CD4-positive, alpha-beta T cell (primary cell): Measurements from ENCODE around the gene WDPCP. TPM values are rescaled to one million over a fixed set of nuclear protein-coding genes. Genes with fewer than 3 reads are reported as not detected.
"Not testable (repeated sequence)": the region's sequence is repeated elsewhere in the genome, so short reads cannot be mapped to it uniquely, and the experiment has no call there.

Experiments
- ATAC-seq: fragments of 200-7000 bp; cut with Tn5 transposase; one replicate; pipeline ENCODE4 v1.10.0; 2022; ENCODE audit warnings: mild to moderate bottlenecking; ENCODE audit not compliant: poor library complexity
- CTCF ChIA-PET: fragments of 350-600 bp; sonication (Branson Sonifier 250); formaldehyde crosslinking; loops from one replicate; lab custom pipeline; 2021; ENCODE audit warnings: antibody characterized with exemption, inconsistent platforms; lab: Charles Lee
- POLR2A ChIA-PET: fragments of 350-600 bp; sonication (Branson Sonifier 250); formaldehyde crosslinking; loops from one replicate; lab custom pipeline; 2021; ENCODE audit warnings: antibody characterized with exemption, inconsistent platforms; lab: Charles Lee
- DNase-seq, 14 experiments: peaks; one replicate each; pipeline ENCODE4 v3.0.0-alpha.2; 2013 to 2020; ENCODE audit warnings: mixed read lengths in 2 of 14
- H3K27ac ChIP-seq, 2 donors: one replicate each; pipeline versions ENCODE4 v1.5.1 to v1.7.0; 2013; ENCODE audit warnings: low read length in 2 of 2, low read depth in 1 of 2, mild to moderate bottlenecking in 1 of 2
- H3K27me3 ChIP-seq, 2 experiments: 1 replicate in 1 of 2; 2 replicates in 1 of 2; pipeline versions ENCODE4 v1.6.1 to v1.7.0; 2013; ENCODE audit warnings: low read length in 2 of 2, control low read depth in 1 of 2, mild to moderate bottlenecking in 1 of 2, moderate library complexity in 1 of 2; ENCODE audit not compliant: insufficient read depth in 2 of 2, control insufficient read depth in 1 of 2
- H3K36me3 ChIP-seq: one replicate; pipeline ENCODE4 v1.6.1; 2013; ENCODE audit warnings: low read length, control low read depth; ENCODE audit not compliant: insufficient read depth
- H3K4me1 ChIP-seq: one replicate; pipeline ENCODE4 v1.6.1; 2013; ENCODE audit warnings: low read length, control low read depth; ENCODE audit not compliant: insufficient read depth
- H3K4me3 ChIP-seq: one replicate; pipeline ENCODE4 v1.5.1; 2013; ENCODE audit warnings: mild to moderate bottlenecking, low read length, moderate library complexity
- H3K9me3 ChIP-seq, 2 experiments: 1 replicate in 1 of 2; 2 replicates in 1 of 2; pipeline versions ENCODE4 v1.6.1 to v1.7.0; 2013; ENCODE audit warnings: low read length in 2 of 2, mild to moderate bottlenecking in 2 of 2, control low read depth in 1 of 2, moderate library complexity in 1 of 2; ENCODE audit not compliant: control insufficient read depth in 1 of 2, insufficient read depth in 1 of 2
- H3K27ac Mint-ChIP-seq: one replicate; pipeline ENCODE4 v1.8.0; 2020; ENCODE audit warnings: mixed read lengths
- H3K27me3 Mint-ChIP-seq: one replicate; pipeline ENCODE4 v1.8.0; 2021; ENCODE audit warnings: mixed read lengths
- H3K36me3 Mint-ChIP-seq: one replicate; pipeline ENCODE4 v1.8.0; 2021; ENCODE audit warnings: low read depth, mixed read lengths
- H3K4me1 Mint-ChIP-seq: one replicate; pipeline ENCODE4 v1.8.0; 2021; ENCODE audit warnings: low read depth, mixed read lengths
- H3K4me3 Mint-ChIP-seq: one replicate; pipeline ENCODE4 v1.8.0; 2020; ENCODE audit warnings: mild to moderate bottlenecking, mixed read lengths
- H3K9me3 Mint-ChIP-seq: one replicate; pipeline ENCODE4 v1.8.0; 2020; ENCODE audit warnings: mixed read lengths
- intact Hi-C, 2 experiments: fragments of 100-400 bp; cut with DNase I in 1 of 2; cut with micrococcal nuclease in 1 of 2; formaldehyde crosslinking; loops; one replicate each; pipeline versions ENCODE4 v1.15.1 to v1.9.0; 2023 to 2025; cut with DNase I, micrococcal nuclease
- total RNA-seq, 174 experiments: library from RNA in 2 of 174; stranded (reverse) in 2 of 174; gene quantifications; one replicate each; pipeline ENCODE4 v1.2.3 and lab custom pipeline; 2021 to 2026
- TF ChIP-seq, protein P1 (sequence below): fragments of 200-600 bp; IDR thresholded peaks from one replicate; pipeline ENCODE4 v1.8.0; 2022; ENCODE audit warnings: antibody characterized with exemption, mild to moderate bottlenecking

The WDPCP gene
- total RNA-seq, 2 experiments from 2014 or later = 8.7 to 9.9 TPM

DNA sequence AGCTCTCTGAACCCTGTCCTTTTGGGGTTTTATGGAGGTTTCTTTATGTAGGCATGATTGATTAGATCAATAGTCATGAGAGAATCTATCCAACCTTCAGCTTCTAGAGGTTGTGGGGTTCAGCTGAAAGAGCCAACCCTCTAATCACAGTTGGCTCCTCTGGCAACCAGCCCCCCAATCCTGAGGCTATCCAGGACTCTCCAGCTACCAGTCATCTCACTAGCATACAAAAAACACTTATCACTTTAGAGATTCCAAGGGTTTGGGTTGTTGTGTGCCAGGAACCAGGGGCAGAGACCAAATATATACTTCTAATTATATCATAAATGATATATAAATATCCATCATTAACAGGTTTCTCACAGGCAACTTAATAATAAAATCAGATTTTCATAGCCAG is 11.7 kb downstream of the WDPCP start:
- intact Hi-C loops = no loop called here
- TF ChIP-seq, protein P1, sequence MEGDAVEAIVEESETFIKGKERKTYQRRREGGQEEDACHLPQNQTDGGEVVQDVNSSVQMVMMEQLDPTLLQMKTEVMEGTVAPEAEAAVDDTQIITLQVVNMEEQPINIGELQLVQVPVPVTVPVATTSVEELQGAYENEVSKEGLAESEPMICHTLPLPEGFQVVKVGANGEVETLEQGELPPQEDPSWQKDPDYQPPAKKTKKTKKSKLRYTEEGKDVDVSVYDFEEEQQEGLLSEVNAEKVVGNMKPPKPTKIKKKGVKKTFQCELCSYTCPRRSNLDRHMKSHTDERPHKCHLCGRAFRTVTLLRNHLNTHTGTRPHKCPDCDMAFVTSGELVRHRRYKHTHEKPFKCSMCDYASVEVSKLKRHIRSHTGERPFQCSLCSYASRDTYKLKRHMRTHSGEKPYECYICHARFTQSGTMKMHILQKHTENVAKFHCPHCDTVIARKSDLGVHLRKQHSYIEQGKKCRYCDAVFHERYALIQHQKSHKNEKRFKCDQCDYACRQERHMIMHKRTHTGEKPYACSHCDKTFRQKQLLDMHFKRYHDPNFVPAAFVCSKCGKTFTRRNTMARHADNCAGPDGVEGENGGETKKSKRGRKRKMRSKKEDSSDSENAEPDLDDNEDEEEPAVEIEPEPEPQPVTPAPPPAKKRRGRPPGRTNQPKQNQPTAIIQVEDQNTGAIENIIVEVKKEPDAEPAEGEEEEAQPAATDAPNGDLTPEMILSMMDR = no peak
- H3K36me3 ChIP-seq = no peaks in the 10 kb centered on the region
- no peaks in the 10 kb centered on the region for H3K4me1 ChIP-seq
- no peaks in the 10 kb centered on the region for H3K9me3 ChIP-seq
- Mint-ChIP-seq H3K27ac (no peak overlapping the region), H3K9me3 (no peaks in the 10 kb centered on the region), H3K27me3 (no peaks in the 10 kb centered on the region), H3K4me3 (no peak overlapping the region), H3K36me3 (peaks cover 7% of the 10 kb centered on the region), H3K4me1 (peaks cover 6% of the 10 kb centered on the region)
- DNase-seq (no peak), ATAC-seq (no peak)
- H3K27ac ChIP-seq = no peak overlapping the region
- ChIA-PET POLR2A (interaction anchor here (3.2 kb wide), 1 partner anchor 12 kb away, joined by 15 read pairs; the partner anchor contains the start of genes MDH1 and WDPCP), CTCF (no interaction called here)
- H3K27me3 ChIP-seq = no peaks in the 10 kb centered on the region
- H3K4me3 ChIP-seq = no peak overlapping the region

DNA sequence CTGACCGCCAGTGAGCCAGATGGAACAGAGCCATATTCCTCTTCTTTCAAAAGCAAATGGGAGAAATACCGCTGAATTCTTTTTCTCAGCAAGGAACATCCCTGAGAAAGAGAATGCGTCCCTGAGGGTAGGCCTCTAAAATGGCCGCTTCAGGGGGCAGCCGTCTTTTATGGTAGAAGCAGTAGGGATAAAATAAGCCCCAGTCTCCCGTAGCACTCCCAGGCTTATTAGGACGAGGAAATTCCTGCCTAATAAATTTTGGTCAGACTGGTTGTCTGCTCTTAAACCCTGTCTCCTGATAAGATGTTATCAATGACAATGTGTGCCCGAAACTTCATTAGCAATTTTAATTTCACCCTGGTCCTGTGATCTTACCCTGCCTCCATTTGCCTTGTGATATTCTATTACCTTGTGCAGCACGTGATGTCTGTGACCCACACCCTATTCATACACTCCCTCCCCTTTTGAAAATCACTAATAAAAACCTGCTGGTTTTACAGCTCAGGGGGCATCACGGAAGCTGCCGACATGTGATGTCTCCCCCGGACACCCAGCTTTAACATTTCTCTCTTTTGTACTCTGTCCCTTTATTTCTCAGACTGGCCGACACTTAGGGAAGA is 14.4 kb downstream of the WDPCP start:
- POLR2A ChIA-PET, intact Hi-C loops, ATAC-seq, H3K9me3 Mint-ChIP-seq, H3K9me3 ChIP-seq, CTCF ChIA-PET, H3K4me1 Mint-ChIP-seq, DNase-seq, H3K27ac ChIP-seq, H3K4me1 ChIP-seq, H3K4me3 Mint-ChIP-seq, H3K4me3 ChIP-seq, H3K27ac Mint-ChIP-seq, H3K27me3 Mint-ChIP-seq, H3K36me3 ChIP-seq, H3K27me3 ChIP-seq: not testable (repeated sequence)
- peaks cover 28% of the 10 kb centered on the region for H3K36me3 Mint-ChIP-seq

DNA sequence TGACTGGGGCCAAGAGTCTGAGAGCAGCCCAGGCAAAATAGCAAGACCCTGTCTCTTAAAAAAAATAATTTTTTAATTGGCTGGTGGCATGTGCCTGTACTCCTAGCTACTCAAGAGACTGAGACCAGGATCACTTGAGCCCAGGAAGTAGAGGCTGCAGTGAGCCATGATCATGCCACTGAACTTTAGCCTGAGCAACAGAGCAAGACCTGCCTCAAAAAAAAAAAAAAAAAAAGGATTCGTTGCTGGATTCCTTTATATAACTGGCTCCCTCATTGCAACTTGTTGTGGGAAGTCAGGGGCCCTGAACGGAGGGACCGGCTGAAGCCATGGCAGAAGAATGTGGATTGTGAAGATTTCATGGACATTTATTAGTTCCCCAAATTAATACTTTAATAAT is 15.3 kb downstream of the WDPCP start:
- H3K27ac ChIP-seq, H3K4me3 Mint-ChIP-seq, H3K27ac Mint-ChIP-seq, H3K9me3 Mint-ChIP-seq, intact Hi-C loops, H3K27me3 ChIP-seq, H3K36me3 ChIP-seq, CTCF ChIA-PET, DNase-seq, H3K4me1 ChIP-seq, H3K4me3 ChIP-seq, H3K4me1 Mint-ChIP-seq, H3K27me3 Mint-ChIP-seq, H3K9me3 ChIP-seq, POLR2A ChIA-PET, ATAC-seq: not testable (repeated sequence)
- H3K36me3 Mint-ChIP-seq = peaks cover 34% of the 10 kb centered on the region

DNA sequence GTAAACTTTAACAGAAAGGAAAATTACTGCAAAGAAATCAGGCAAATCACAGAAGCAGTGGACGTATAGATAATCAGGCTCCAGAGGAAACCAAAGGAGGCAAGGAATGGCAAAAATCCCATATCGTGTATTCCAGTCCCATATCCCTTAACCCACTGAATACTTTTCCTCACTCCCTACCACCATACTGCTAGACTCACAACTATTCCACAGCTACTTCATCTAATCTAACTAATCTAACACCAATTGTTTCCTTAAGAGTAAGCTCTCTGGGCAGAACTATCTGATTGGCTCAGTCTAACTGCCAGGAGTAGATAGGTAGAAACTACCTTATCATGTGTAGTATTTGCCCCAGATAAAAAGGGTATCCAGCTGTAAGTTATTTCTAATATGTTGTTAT is 16.3 kb downstream of the WDPCP start:
- ChIA-PET POLR2A (no interaction called here), CTCF (no interaction called here)
- intact Hi-C loops = no loop called here
- Mint-ChIP-seq H3K9me3 (peaks cover 14% of the 10 kb centered on the region), H3K4me3 (no peak overlapping the region), H3K36me3 (peaks cover 44% of the 10 kb centered on the region), H3K4me1 (no peaks in the 10 kb centered on the region), H3K27ac (no peak overlapping the region), H3K27me3 (no peaks in the 10 kb centered on the region)
- DNase-seq = no peak
- H3K4me3 ChIP-seq = no peak overlapping the region
- H3K27me3 ChIP-seq = no peaks in the 10 kb centered on the region
- H3K4me1 ChIP-seq = no peaks in the 10 kb centered on the region
- H3K9me3 ChIP-seq = peaks cover under 1 to 17% of the 10 kb centered on the region in 2 experiments
- H3K36me3 ChIP-seq = no peaks in the 10 kb centered on the region
- no peak overlapping the region for H3K27ac ChIP-seq
- TF ChIP-seq, protein P1 = no peak
- ATAC-seq = no peak
